Esophagus muscularis mucosa (tissue), 4 donors: ENCODE data around the gene CLEC1A. TPM values are rescaled to one million over a fixed set of nuclear protein-coding genes. Genes with fewer than 3 reads are reported as not detected.

ENCODE experiments used
- DNase-seq: peaks from one replicate; pipeline ENCODE4 v3.0.0-alpha.2; 2017; ENCODE audit errors: extremely low spot score
- H3K27ac ChIP-seq, 4 donors: fragments of 200-600 bp; sonication (generic); replicated peaks in 1 of 4; 1 replicate in 3 of 4; 2 replicates in 1 of 4; pipeline ENCODE4 v1.5.1; 2016 to 2019; ENCODE audit warnings: mild to moderate bottlenecking in 1 of 4
- H3K27me3 ChIP-seq, 4 donors: fragments of 200-600 bp; sonication (generic); one replicate each; pipeline versions ENCODE4 v1.5.1 to v1.6.0; 2016 to 2019
- H3K36me3 ChIP-seq, 4 donors: fragments of 200-600 bp; sonication (generic); one replicate each; pipeline ENCODE4 v1.5.1; 2016 to 2019
- H3K4me1 ChIP-seq, 4 donors: fragments of 200-600 bp; sonication (generic); one replicate each; pipeline ENCODE4 v1.5.1; 2016 to 2019
- H3K4me3 ChIP-seq, 4 donors: fragments of 200-600 bp; sonication (generic); 1 replicate in 2 of 4; 2 replicates in 2 of 4; pipeline ENCODE4 v1.5.1; 2016 to 2019; ENCODE audit warnings: mild to moderate bottlenecking in 4 of 4, moderate library complexity in 1 of 4
- H3K9me3 ChIP-seq, 4 donors: fragments of 200-600 bp; sonication (generic); 1 replicate in 3 of 4; 2 replicates in 1 of 4; pipeline ENCODE4 v1.5.1; 2016 to 2019
- CTCF ChIP-seq, 3 experiments: fragments of 200-600 bp in 2 of 3; fragments of 450-650 bp in 1 of 3; sonication (generic) in 2 of 3; IDR thresholded peaks; one replicate each; pipeline ENCODE4 v1.5.1; 2017 to 2019; ENCODE audit warnings: antibody characterized with exemption in 3 of 3, mild to moderate bottlenecking in 2 of 3, moderate library complexity in 1 of 3
- EP300 ChIP-seq: sonication (generic); formaldehyde crosslinking; IDR thresholded peaks from one replicate; pipeline ENCODE4 v1.6.1; 2017; ENCODE audit warnings: antibody characterized with exemption
- POLR2A ChIP-seq: fragments of 450-650 bp; IDR thresholded peaks from one replicate; pipeline ENCODE4 v1.6.1; 2017; ENCODE audit warnings: antibody characterized with exemption, moderate library complexity, mild to moderate bottlenecking, low read depth
- POLR2AphosphoS5 ChIP-seq, 2 donors: sonication (generic); formaldehyde crosslinking; IDR thresholded peaks; one replicate each; pipeline ENCODE4 v1.6.1; 2017; ENCODE audit warnings: antibody characterized with exemption in 2 of 2
- WGBS: methylation state at CpG from one replicate; pipeline ENCODE4 v1.1.5; 2018; 5-methylcytosine and 5-hydroxymethylcytosine counted together
- intact Hi-C: fragments of 100-400 bp; cut with DNase I; formaldehyde crosslinking; loops from one replicate; pipeline ENCODE4 v1.15.1; 2023
- total RNA-seq, 4 donors: library from RNA; depleted of rRNA; stranded (reverse); fragments of >200 nt; gene quantifications; one replicate each; pipeline versions ENCODE4 v1.1.0 to v1.2.1, GENCODE V29; 2016

CLEC1A gene
- total RNA-seq, 4 donors from 2014 or later: 1.7 to 8.3 (median 4.7) TPM

GRCh38 chr12:10136637-10137205 lies 37.9 kb upstream of the CLEC1A start:
- intact Hi-C loops: no loop called here
- H3K4me3 ChIP-seq: no peak overlapping the region
- H3K27me3 ChIP-seq: no peaks in the 10 kb centered on the region
- 82% methylated on average over 13 of the region's 13 CpGs for WGBS
- H3K36me3 ChIP-seq: no peaks in the 10 kb centered on the region
- no peak for TF ChIP-seq EP300
- TF ChIP-seq CTCF (IDR thresholded peaks at IDR 0.05): no peak
- no peak for TF ChIP-seq POLR2AphosphoS5 (IDR thresholded peaks at IDR 0.05)
- TF ChIP-seq POLR2A: no peak
- H3K4me1 ChIP-seq: peaks cover 0 to 10% (median 3%) of the 10 kb centered on the region in 4 donors
- no peaks in the 10 kb centered on the region for H3K9me3 ChIP-seq
- no peak for DNase-seq
- no peak overlapping the region for H3K27ac ChIP-seq

- 75% methylated on average over 4 of the region's 4 CpGs for WGBS
- intact Hi-C loops: no loop called here
These were observed 36.3 kb upstream of the CLEC1A start for GRCh38 chr12:10135126-10135525.

GRCh38 chr12:10132850-10133370 lies 34.1 kb upstream of the CLEC1A start:
- no peak overlapping the region for H3K4me3 ChIP-seq
- H3K4me1 ChIP-seq: peaks cover 0 to 18% (median 3%) of the 10 kb centered on the region in 4 donors
- H3K36me3 ChIP-seq: no peaks in the 10 kb centered on the region
- no peaks in the 10 kb centered on the region for H3K27me3 ChIP-seq
- no peak for DNase-seq
- 83% methylated on average over 6 of the region's 6 CpGs for WGBS
- no peaks in the 10 kb centered on the region for H3K9me3 ChIP-seq
- intact Hi-C loops: no loop called here
- H3K27ac ChIP-seq: peak overlapping the region in 1 of 4 donors; percentile 41
- no peak for TF ChIP-seq POLR2AphosphoS5 (IDR thresholded peaks at IDR 0.05)
- no peak for TF ChIP-seq EP300
- no peak for TF ChIP-seq CTCF (IDR thresholded peaks at IDR 0.05)
- TF ChIP-seq POLR2A: no peak

More at GRCh38 chr12:10135126-10135525, 36.3 kb upstream of the CLEC1A start:
- H3K4me1 ChIP-seq: peaks cover 0 to 18% (median 3%) of the 10 kb centered on the region in 4 donors
- no peak for DNase-seq
- no peaks in the 10 kb centered on the region for H3K27me3 ChIP-seq
- TF ChIP-seq CTCF (IDR thresholded peaks at IDR 0.05) (no peak), POLR2AphosphoS5 (IDR thresholded peaks at IDR 0.05) (no peak), POLR2A (no peak), EP300 (no peak)
- no peaks in the 10 kb centered on the region for H3K36me3 ChIP-seq
- no peaks in the 10 kb centered on the region for H3K9me3 ChIP-seq
- no peak overlapping the region for H3K27ac ChIP-seq
- no peak overlapping the region for H3K4me3 ChIP-seq

DNA sequence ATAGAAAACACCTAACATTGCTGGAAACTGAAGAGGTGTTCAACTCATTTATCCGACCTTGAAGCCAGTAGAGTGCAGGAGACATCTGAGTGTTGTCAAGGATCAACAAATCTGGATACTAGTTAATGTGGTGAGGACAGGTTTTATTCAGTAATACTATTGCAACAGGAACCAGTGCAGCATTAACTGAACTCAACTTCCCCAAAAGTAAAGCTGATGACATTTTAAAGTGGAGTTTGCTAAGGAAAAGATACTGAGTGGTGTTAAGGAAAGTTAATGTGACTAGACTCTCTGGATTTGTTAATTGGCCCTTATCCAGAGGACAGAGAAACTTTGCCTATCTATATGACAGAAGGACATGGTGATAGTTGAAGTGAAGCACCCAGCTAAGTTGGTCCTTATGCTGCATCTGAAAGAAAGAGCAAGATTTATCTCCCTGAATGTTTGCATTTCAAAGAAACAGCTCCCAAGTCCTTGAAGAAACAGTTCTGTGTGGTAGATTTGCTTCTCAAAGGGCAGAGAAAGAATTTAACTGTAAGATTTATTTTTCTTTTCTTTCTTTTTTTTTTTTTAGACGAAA lies 32.4 kb upstream of the CLEC1A start:
- H3K4me1 ChIP-seq: peaks cover 0 to 18% (median 3%) of the 10 kb centered on the region in 4 donors
- H3K36me3 ChIP-seq: no peaks in the 10 kb centered on the region
- H3K27ac ChIP-seq: peak overlapping the region in 2 of 4 donors; percentile 12 to 41
- TF ChIP-seq EP300 (no peak), POLR2AphosphoS5 (IDR thresholded peaks at IDR 0.05) (no peak), POLR2A (no peak), CTCF (IDR thresholded peaks at IDR 0.05) (no peak)
- no peak overlapping the region for H3K4me3 ChIP-seq
- DNase-seq: no peak
- no peaks in the 10 kb centered on the region for H3K27me3 ChIP-seq
- 51% methylated on average over 2 of the region's 2 CpGs for WGBS
- intact Hi-C loops: no loop called here
- no peaks in the 10 kb centered on the region for H3K9me3 ChIP-seq
